ENCODE results near the gene UBE2O.

DNA sequence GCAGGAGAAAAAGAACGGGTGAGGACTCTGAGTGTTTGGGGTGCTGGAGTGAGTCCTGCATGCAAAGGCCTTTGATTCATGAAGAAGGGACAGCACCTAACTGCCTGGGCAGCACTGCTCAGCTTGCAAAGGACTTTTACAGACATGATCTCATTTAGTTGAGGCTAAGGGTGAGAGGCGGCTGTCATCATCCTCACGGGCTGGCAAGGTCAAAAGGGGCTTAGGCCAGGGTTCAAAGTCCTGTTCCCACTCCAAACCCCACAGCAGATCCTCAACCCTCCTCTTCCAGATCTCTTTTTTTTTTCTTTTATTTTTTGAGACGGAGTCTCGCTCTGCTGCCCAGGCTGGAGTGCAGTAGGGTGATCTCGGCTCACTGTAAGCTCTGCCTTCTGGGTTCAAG, 43.5 kb upstream of the UBE2O start:
- TF ChIP-seq, protein P1, sequence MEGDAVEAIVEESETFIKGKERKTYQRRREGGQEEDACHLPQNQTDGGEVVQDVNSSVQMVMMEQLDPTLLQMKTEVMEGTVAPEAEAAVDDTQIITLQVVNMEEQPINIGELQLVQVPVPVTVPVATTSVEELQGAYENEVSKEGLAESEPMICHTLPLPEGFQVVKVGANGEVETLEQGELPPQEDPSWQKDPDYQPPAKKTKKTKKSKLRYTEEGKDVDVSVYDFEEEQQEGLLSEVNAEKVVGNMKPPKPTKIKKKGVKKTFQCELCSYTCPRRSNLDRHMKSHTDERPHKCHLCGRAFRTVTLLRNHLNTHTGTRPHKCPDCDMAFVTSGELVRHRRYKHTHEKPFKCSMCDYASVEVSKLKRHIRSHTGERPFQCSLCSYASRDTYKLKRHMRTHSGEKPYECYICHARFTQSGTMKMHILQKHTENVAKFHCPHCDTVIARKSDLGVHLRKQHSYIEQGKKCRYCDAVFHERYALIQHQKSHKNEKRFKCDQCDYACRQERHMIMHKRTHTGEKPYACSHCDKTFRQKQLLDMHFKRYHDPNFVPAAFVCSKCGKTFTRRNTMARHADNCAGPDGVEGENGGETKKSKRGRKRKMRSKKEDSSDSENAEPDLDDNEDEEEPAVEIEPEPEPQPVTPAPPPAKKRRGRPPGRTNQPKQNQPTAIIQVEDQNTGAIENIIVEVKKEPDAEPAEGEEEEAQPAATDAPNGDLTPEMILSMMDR (IDR thresholded peaks at IDR 0.05; ENCODE audit: low read depth, low read length, poor library complexity, severe bottlenecking) = no peak
- no peak for TF ChIP-seq EZH2phosphoT487 (IDR thresholded peaks at IDR 0.05; ENCODE audit: borderline replicate concordance, low read length)
